HS-27A (cell line): ENCODE measurements around the gene CIB4.

ENCODE experiments used
- DNase-seq: peaks from one replicate; pipeline ENCODE4 v3.0.0-alpha.2; 2012; ENCODE audit warnings: low read depth, missing footprints

The CIB4 gene

DNA sequence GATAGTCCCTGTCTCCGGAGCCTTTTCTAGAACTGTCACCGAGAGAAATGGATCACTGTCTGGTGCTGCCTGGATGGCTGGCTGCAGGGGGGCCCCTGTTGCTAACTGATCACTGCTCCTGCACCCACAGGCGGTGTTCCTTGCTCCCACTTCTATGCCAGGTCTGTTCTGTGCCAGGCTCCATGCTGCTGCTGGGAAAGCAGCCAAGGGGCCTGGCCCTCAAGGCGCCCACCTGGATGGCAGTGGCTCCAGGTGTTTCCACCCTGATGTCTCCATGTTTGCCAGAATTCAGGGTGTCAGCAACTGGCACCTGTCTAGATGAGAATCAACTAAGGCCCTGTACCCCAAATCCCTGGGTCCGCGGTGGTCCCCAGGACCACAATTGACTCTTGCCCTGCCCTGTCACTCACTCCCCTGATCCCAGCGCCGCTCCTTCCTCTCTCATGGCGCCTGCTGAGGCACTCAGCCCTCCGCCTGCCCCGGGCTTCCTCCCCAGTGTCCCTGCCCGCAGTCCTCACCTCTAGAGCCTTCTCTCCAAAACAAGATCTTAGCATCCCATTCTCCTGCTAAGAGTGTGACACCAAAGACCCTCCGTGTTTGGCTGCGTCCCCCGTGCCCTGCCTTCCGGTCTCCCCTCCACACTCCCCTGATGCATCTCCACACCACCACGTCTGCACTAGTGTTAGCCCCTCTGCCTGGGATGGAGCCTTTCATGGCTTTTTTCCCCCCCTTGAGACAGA is 90.7 kb downstream of the CIB4 start:
- no peak for DNase-seq

DNA sequence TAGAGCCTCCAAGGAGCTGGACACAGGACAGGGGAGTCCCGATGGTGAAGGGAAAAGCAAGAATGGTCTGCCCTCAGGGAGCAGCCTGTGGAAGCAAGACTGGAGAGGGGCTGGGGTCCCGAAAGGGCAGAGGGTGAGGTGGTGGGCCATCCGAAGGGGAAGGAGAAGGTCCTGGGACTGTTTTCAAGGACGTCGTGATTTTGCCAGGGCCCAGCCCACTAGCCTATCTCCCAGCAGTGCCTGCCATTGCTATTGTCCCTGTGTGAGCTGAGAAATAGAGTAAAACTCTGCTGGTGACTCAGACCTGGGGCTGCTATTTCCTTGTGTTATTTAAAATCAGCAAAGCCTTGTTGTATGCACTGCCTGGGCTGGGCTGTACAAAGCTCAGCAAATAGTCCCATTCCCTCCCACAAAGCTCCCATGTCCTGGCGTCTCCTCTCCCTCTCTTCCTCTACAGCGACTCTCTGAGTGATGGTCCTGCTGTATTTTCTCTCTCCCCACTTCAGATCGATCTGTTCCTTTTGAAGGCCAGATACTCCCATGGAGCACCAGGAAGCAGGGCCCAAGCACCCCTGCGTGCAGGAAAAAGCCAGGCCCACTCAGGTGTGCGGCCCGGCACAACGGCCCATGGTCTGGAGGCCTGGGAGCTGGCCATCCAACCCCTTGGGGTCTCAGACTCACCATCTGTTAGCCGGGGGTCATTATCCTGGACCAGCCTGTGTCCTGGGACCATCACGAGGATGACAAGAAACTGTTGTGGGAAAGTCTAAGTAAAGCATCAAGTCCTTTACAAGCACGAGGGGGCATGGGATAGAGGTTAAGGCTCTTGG is 98.3 kb downstream of the CIB4 start:
- no peak for DNase-seq

DNA sequence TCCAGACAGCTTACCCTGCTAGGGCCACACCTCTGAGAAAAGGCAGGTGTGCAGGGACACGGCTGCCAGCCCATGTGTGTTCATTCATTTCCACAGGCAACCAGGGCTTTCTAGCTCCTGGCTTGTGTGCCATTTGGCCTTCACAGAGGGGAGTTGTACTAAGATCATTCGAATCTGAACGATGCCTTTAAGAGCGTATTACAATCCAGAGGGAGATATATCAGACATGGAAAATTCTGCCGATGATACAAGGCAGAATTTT is 99.0 kb downstream of the CIB4 start:
- no peak for DNase-seq

DNA sequence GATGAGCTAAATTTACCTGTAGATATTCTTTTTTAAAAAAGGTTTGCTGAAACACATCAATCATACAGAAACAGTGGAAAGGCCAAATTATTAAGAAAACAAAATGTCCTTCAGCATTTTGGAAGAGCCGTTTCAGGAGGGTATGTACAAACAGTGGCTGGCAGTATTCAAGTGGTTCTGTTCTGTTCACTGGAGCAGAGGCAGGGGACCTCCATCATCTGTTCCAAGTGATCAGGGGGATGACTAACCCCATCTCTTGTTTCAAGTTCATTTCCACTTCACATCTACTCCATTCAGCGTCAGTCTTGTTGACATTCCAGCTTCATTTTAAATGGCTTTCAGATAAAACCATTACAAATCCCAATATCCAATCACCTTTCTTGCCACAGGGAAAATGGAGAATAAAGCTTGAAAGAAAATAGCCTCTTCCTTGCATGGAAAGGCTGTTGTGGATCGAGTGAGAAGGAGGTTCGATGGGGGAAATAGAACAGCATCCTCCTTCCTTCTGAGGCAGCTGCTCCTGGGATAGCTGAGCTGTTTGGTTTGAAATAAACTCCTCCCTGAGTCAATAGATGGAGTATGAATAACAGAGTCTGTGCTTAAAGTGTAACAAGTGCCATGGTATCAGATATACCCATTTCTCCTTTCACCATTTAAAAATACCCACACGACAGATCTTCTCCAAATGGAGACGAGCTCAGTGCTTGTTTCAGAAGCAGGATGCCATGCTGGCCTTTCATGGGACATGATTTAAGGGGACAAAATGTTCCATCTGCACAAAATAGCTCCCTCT is 99.6 kb downstream of the CIB4 start:
- no peak for DNase-seq

DNA sequence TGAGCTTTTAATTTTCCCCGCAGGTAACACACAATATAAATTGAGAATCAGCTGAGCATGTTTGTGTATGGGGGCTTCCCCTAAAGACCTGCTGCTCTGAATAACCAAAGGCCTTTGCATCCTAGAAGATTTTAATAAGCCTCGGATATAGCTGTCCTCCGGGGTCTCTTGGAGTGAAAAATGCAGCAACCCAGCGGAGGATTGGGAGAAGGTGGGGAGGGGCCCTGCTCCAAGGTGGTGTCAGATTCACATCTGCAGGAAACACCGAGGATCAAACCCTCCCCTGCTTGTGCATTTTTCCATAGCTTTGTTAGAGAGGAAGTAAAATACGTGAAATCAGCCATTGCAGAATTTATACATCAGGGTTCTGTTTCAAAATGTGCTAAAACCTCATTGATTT is 100.2 kb downstream of the CIB4 start:
- DNase-seq = no peak

DNA sequence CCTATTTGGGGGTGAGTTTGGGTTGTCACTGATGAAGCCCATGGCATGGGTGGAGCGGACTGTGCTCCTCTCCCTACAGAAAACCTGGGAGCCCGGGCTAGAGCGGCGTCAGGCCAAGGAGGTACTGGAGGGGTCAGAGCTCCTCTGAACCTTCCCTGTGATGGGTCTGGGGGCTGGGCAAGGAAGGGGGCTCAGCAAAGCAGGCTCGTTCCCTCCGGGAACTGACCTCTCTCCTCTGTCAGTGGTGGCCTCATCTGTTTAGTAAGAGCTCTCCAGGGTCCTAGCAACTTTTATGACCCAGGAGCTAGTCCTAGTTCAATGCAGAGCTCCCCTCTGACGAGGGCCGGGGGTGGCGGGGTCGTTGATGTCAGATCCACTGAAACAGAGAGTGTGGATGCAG is 100.9 kb downstream of the CIB4 start:
- DNase-seq = no peak

DNA sequence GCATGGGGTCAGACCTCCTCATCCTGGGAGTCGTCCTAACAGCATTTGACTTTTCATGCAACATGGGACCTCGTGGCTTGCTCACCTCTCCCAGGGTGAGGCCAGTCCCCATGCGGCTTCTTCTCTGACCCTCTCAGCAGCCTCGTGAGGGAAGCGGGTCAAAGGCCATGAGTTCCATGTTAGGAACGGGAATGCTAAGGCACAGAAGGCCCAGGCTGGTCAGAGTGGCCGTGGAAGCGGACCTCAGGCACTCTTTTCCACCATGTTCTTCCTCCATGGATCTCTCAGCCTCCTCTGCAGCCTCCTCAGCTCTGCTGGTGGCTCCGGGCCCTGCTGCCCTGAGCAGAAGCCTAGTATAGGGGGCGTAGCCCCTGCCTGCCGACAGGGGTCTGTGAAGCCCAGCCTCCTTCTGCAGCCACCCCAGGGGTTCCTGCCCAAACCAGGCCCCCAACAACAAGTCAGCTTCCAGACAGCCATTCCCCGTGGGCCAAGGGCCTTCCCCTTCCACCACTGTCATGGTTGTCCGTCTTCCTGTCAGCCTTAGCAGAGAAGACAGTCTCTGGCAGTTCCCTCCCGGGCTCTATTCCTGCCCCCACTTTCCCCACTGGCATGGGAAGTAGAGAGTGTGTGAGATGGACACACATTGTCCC is 103.2 kb downstream of the CIB4 start:
- DNase-seq = no peak

DNA sequence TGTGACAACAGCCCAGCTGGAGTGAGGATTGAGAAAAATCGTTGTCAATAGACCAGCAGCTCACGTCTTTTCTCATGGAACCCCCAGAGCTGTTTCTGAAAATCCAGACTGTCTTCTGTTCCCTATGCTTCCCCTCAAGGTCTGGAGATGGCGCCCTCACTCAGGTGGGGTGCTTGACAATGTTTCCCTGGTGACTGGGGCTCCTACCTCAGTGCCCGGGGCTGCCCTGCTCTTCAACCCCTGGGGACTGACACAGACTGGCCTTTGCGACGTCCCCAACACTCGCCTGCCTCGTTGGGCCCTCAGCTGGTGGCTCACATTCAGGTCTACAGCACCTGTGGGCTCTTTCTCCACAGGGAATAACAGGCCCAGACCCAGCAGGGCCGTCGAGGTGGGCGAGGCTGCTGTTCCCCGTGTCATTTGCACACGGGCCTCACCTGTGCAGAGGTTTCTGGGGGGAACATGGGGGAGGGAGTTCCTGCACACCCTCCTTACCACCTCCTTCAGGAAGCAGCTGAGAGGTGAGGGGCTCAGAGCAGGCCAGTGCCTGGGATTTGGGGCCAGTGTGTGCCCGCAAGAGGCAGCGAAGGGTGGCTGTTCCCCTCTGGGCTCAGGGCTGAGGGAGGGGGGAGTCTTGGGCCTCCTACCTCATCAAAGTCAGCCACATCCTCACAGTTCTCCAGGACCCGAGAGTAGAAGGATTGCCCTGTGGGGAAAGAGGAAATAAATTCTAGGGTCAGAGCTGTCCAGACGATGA is 103.9 kb downstream of the CIB4 start:
- no peak for DNase-seq

DNA sequence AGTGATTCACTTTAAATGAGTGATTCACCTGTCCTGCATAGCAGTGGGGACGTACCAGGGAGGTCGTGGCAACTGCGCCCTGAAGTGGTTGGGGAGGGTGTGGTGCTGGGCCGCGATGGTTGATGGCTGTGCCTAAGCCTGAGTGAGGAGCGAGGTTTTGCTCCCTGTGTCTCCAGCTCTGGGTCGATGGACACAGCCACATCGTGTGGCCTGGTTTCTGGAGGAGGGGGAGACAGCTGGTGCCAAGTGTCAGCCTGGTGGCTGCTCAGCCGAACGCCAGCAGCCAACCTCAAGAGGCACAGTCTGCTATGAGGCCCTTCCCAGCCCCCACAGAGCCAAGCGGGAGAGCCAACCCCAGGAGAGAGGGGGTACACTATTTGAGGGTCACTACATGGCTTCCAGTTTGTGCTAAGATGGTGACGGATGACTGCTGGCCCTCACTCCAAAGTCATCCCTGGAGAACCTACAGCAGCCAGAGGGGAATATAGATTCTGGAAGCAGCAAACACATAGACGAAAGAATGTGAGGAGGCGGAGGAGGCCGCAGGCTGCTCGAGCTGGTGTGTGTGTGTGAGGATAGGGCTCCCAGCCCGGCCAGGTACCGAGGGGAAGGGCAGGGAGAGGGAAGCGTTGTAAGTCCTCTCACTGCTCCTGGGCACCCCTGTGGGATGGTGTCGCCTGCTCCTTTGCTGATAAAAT is 104.6 kb downstream of the CIB4 start:
- DNase-seq = no peak

DNA sequence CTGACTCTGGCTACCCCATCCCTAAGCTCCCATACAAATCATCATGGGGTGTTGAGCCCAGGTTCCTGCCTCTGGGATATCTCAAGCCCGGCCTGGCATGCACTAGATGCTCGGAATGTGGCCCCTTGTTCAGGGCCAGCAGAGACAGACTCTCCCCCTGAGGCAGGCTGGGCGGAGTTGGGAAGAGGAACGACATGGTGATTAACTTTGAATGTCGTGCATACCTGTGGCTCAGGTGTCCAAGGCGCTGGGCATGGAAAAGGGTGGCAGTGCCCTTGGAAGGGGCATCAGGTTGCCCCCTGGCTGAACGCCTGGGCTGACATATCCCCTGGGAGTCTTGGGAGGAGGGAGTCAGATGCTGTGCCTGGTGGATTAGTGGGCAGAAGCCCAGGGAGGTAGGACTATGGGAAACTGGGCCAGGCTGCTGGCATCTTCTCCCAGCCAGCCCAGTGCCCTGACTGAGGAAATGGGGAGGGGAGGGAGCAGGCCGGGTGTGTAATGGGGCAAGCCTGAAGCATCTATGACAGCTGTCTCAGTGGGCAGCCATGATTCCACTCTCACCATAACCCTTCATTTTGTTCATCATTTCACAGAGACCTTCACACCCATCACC is 105.4 kb downstream of the CIB4 start:
- no peak for DNase-seq

DNA sequence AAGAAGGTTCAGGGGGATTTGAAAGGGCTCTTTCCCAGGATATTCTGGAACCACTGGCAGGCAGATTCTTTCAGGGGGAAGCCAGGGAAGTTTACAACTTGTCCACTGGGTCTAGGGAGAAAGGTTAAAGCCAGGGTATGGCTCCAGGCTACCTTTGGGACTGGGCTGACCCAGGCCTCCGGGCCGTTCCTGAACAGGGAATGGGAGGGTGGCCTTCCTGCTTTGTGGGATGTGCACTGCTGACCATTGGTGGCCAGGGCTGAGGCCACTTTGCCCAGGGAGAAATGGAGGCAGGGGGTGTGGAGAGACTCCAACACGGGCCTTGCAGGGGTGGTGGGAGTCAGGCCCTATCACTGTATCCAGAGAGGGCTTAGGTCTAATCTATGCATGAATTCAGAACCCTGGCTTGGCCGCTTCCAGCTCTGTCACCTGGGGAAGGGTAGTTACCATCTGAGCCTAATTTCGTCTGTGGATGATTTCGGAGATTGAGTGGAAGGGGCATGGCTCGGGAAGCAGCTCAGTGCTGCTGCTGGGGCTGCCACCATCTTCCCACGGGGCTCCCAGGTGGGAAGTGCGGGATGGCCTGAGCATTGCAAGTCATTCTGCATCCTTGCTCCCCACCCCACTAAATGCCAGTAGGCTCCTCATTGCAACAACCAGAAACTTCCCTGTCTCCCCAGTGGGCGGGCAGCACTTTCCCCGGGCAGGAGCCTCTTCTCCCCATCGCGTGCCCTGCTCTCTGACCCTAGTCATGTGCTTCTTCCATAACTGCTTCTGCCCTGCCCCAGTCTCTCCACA is 106.1 kb downstream of the CIB4 start:
- DNase-seq = no peak

DNA sequence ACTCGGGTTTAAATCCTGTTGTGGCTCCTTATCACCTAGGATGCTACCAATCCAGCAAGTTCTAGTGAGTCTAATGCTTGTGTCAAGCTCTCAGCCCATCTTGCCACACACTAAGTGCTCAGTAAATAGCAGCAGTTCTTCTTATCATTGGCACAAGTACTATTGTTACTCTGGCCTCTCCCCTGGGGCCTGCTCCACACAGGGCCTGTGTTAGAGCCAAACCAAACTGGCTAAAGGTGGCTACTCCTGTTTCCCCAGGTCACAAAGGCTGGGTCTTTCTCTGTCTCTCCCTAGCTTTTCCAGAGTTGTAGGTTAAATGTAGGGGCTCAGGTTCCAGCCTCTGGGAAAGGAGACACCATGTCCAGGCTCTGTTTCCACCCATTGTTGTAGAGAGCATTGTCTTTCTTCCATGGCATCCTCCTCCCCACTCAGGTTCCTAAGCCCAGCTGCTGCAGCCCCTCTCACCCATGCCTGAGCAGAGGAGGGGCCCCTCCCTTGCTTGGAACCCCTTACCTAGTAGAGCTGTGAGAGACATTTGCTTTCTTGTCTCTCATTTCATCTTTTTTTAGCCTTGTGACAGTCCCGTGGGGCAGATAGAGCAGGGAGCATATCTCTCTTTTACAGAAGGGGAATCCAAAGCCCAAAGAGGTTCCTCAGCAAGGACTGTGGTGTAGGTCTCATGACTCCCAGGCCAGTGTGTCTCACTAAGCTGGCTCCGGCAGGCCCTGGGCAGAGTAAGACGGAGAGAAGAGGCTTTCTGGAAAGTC is 106.9 kb downstream of the CIB4 start:
- DNase-seq = no peak

DNA sequence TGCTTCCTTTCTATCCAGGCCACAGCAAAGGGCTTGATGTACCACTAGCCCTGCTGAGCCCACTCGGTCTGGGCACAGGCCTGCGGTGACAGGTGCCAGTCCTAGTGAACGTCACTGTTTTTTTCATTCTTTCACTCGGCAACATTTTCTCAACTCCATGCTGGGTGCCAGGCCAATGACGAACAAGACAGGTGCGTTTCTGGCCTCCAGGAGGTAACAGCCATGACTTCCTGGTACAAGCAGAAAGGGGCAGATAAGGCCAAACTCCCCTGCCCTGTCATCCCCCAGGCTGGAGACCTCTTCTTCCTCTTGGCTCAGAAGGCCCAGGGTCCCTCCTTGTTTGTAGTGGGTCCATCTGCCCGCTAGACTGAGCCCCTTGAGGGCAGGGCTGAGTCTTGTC is 107.5 kb downstream of the CIB4 start:
- no peak for DNase-seq

DNA sequence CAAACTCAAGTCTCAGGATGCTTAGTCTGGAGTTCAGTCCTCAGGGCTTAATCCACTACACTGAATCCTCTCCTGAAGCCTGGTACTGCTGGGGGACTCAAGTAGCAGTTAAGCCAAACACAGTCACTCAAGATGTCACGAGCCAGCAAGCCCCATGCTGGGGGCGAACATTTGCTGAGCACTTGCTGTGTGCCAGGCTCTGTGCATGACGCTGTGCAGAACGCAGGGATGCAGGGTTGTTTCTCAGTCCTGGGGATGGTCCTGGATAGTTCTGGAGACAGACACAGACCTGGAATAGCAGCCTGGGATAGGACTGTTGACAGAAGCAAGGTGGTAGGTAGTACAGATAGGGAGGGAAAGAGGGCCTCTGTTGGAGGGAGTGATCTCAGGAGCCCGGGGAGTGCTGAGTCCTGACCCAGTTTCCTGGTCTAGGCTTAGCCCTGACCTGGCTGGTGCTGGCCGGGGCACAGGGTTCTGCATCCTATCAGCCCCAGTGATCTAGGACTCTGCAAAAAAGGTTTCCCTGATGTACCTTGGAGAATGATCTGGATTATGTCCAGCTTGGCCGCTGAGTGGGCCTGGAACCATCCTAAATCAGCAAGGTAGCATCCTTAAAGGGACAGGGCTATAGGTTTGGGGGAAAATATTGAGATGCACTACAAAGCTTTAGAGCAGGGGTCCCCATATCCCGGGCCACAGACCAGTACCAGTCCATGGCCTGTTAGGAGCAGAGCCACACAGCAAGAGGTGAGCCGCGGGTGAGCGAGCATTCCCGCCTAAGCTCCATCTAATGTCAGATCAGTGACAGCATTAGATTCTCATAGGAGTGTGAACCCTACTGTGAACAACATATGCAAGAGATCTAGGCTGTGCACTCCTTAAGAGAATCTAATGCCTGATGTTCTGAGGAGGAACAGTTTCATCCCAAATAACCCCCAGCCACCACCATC is 108.6 kb downstream of the CIB4 start:
- DNase-seq = no peak
